HCT116 (cell line): ENCODE measurements around the gene ZP1. TPM values are rescaled to one million over a fixed set of nuclear protein-coding genes. Genes with fewer than 3 reads are reported as not detected.

Experiments
- ATAC-seq: fragments of 200-7000 bp; cut with Tn5 transposase; 2 replicates; pipeline ENCODE4 v1.9.1; 2020; ENCODE audit warnings: mild to moderate bottlenecking, moderate library complexity
- BruUV-seq: library from RNA; stranded (reverse); fragments of 400-500 nt; replicated peaks from 2 replicates; lab custom pipeline; 2021; lab: Mats Ljungman, UMichigan
- CTCF ChIA-PET: fragments of 300-600 bp; sonication (Branson Sonifier 250); formaldehyde crosslinking; loops from one replicate; lab custom pipeline; 2021; ENCODE audit warnings: antibody characterized with exemption; lab: Charles Lee
- POLR2A ChIA-PET: fragments of 300-600, 350-600 bp; sonication (Branson Sonifier 250); formaldehyde crosslinking; loops from one replicate; lab custom pipeline; 2021; ENCODE audit warnings: antibody characterized with exemption; lab: Charles Lee
- RAD21 ChIA-PET, 2 experiments: fragments of 300-600 bp; sonication (Branson Sonifier 250); formaldehyde crosslinking; loops; one replicate each; lab custom pipeline; 2023; ENCODE audit warnings: low total read pairs in 2 of 2; ENCODE audit not compliant: uncharacterized antibody in 2 of 2, unreplicated experiment in 2 of 2, low non-redundant PET in 1 of 2; lab: Charles Lee
- DNase-seq: peaks from one replicate; pipeline ENCODE4 v3.0.0-alpha.2; 2010; ENCODE audit warnings: low read depth, low spot score
- H2AFZ ChIP-seq: fragments of 200-600 bp; shearing (Covaris generic), sonication (generic); 2 replicates; pipeline ENCODE4 v1.6.1; 2017; ENCODE audit warnings: low read depth, mixed run types, mixed read lengths, antibody characterized with exemption, low read length; ENCODE audit not compliant: poor library complexity, severe bottlenecking
- H3K27ac ChIP-seq: 2 replicates; pipeline ENCODE4 v1.5.1; 2012; ENCODE audit warnings: low read depth, low read length
- H3K27me3 ChIP-seq: fragments of 200-600 bp; sonication (generic); 2 replicates; pipeline ENCODE4 v1.6.1; 2016; ENCODE audit warnings: mixed run types, low read length, mixed read lengths; ENCODE audit not compliant: insufficient read depth
- H3K36me3 ChIP-seq, 2 experiments: fragments of 200-500 bp in 1 of 2; fragments of 200-600 bp in 1 of 2; sonication (Bioruptor generic) in 1 of 2; sonication (generic) in 1 of 2; 2 replicates each; pipeline versions ENCODE4 v1.5.1 to v1.6.1; 2014 to 2016; ENCODE audit warnings: low read length in 2 of 2, inconsistent platforms in 1 of 2, mixed read lengths in 1 of 2, mixed run types in 1 of 2; ENCODE audit not compliant: insufficient read depth in 2 of 2, control insufficient read depth in 1 of 2
- H3K4me1 ChIP-seq, 2 experiments: fragments of 200-600 bp in 1 of 2; sonication (generic) in 1 of 2; 2 replicates each; pipeline versions ENCODE4 v1.5.1 to v1.6.1; 2012 to 2017; ENCODE audit warnings: low read length in 2 of 2, inconsistent platforms in 1 of 2, mild to moderate bottlenecking in 1 of 2, mixed read lengths in 1 of 2, mixed run types in 1 of 2, moderate library complexity in 1 of 2; ENCODE audit not compliant: insufficient read depth in 2 of 2, control insufficient read depth in 1 of 2
- H3K4me2 ChIP-seq: fragments of 200-600 bp; sonication (generic); 2 replicates; pipeline ENCODE4 v1.6.1; 2017; ENCODE audit warnings: mixed run types, low read length, mixed read lengths
- H3K4me3 ChIP-seq, 2 experiments: fragments of 200-600 bp in 1 of 2; sonication (generic) in 1 of 2; replicated peaks in 1 of 2; 2 replicates each; pipeline ENCODE4 v1.5.1; 2011 to 2016; ENCODE audit warnings: low read length in 2 of 2, control low read depth in 1 of 2, low read depth in 1 of 2, mild to moderate bottlenecking in 1 of 2, mixed read lengths in 1 of 2, mixed run types in 1 of 2
- H3K79me2 ChIP-seq: fragments of 200-600 bp; sonication (generic); 2 replicates; pipeline ENCODE4 v1.6.1; 2017; ENCODE audit warnings: mild to moderate bottlenecking, mixed run types, low read length, moderate library complexity, mixed read lengths; ENCODE audit not compliant: insufficient read depth
- H3K9ac ChIP-seq: fragments of 200-600 bp; sonication (generic); 2 replicates; pipeline ENCODE4 v1.6.1; 2016; ENCODE audit warnings: low read length, mixed read lengths
- H3K9me2 ChIP-seq: fragments of 200-600 bp; sonication (generic), shearing (Covaris generic); 2 replicates; pipeline ENCODE4 v1.6.1; 2017; ENCODE audit warnings: mixed run types, mild to moderate bottlenecking, moderate library complexity; ENCODE audit not compliant: insufficient read depth
- H3K9me3 ChIP-seq, 2 experiments: fragments of 200-500 bp in 1 of 2; fragments of 200-600 bp in 1 of 2; sonication (Bioruptor generic) in 1 of 2; sonication (generic) in 1 of 2; 2 replicates each; pipeline ENCODE4 v1.6.1; 2014 to 2017; ENCODE audit warnings: low read length in 2 of 2, mixed read lengths in 2 of 2, inconsistent platforms in 1 of 2, low read depth in 1 of 2, mild to moderate bottlenecking in 1 of 2, mixed run types in 1 of 2, moderate library complexity in 1 of 2; ENCODE audit not compliant: control insufficient read depth in 1 of 2, insufficient read depth in 1 of 2
- H4K20me1 ChIP-seq: fragments of 200-600 bp; sonication (generic), shearing (Covaris generic); 2 replicates; pipeline ENCODE4 v1.6.1; 2017; ENCODE audit warnings: mixed run types, mild to moderate bottlenecking, moderate library complexity; ENCODE audit not compliant: insufficient read depth
- ATF3 ChIP-seq: IDR thresholded peaks from 2 replicates; pipeline ENCODE4 v1.6.1; 2012
- FOSL1 ChIP-seq: IDR thresholded peaks from 2 replicates; pipeline ENCODE4 v1.6.1; 2012; ENCODE audit warnings: low read depth
- JUND ChIP-seq: IDR thresholded peaks from 2 replicates; pipeline ENCODE4 v1.6.1; 2012
- POLR2A ChIP-seq: IDR thresholded peaks from 2 replicates; pipeline ENCODE4 v1.7.0; 2011; ENCODE audit warnings: borderline replicate concordance; ENCODE audit not compliant: insufficient read depth, insufficient read length; ENCODE audit errors: extremely low read depth
- YY1 ChIP-seq: IDR thresholded peaks from 2 replicates; pipeline ENCODE4 v1.6.1; 2011; ENCODE audit warnings: low read length, low read depth, moderate library complexity, mild to moderate bottlenecking; ENCODE audit not compliant: insufficient replicate concordance; ENCODE audit errors: extremely low read depth
- intact Hi-C: fragments of 100-400 bp; cut with micrococcal nuclease; formaldehyde crosslinking; loops from 2 replicates; pipeline ENCODE4 v1.10.0; 2022
- total RNA-seq: library from RNA; stranded (reverse); gene quantifications from one replicate; pipeline ENCODE4 v1.2.1, GENCODE V29; 2021; ENCODE audit not compliant: unreplicated experiment
- TF ChIP-seq, protein P1 (sequence below): IDR thresholded peaks from 2 replicates; pipeline ENCODE4 v1.6.1; 2011; ENCODE audit warnings: mild to moderate bottlenecking, low read length, moderate library complexity; ENCODE audit not compliant: insufficient replicate concordance; ENCODE audit errors: extremely low read depth

ZP1 gene
- total RNA-seq, 1 experiment from 2014 or later = not detected

GRCh38 chr11:60923326-60923725, 56.0 kb downstream of the ZP1 start:
- no peaks in the 10 kb centered on the region for H3K9me3 ChIP-seq
- peak overlapping the region; percentile 77; the same call in 1 of the 2 replicates for H3K9ac ChIP-seq
- intact Hi-C loops = no loop called here
- no peaks in the 10 kb centered on the region for H3K9me2 ChIP-seq
- TF ChIP-seq FOSL1 = no peak
- TF ChIP-seq ATF3 = no peak
- no peak for TF ChIP-seq POLR2A
- TF ChIP-seq JUND = no peak
- TF ChIP-seq, protein P1, sequence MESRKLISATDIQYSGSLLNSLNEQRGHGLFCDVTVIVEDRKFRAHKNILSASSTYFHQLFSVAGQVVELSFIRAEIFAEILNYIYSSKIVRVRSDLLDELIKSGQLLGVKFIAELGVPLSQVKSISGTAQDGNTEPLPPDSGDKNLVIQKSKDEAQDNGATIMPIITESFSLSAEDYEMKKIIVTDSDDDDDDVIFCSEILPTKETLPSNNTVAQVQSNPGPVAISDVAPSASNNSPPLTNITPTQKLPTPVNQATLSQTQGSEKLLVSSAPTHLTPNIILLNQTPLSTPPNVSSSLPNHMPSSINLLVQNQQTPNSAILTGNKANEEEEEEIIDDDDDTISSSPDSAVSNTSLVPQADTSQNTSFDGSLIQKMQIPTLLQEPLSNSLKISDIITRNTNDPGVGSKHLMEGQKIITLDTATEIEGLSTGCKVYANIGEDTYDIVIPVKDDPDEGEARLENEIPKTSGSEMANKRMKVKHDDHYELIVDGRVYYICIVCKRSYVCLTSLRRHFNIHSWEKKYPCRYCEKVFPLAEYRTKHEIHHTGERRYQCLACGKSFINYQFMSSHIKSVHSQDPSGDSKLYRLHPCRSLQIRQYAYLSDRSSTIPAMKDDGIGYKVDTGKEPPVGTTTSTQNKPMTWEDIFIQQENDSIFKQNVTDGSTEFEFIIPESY = no peak
- no peak for TF ChIP-seq YY1
- TF ChIP-seq, all 23 proteins: peak for 0
- H3K4me3 ChIP-seq = 0 out of 4 replicates have a peak overlapping the region, but pooled peaks of 1 of the 2 experiments have one; percentile 75
- H2AFZ ChIP-seq = no peak overlapping the region
- H3K4me1 ChIP-seq = peaks cover 25 to 39% of the 10 kb centered on the region in 2 experiments
- no peaks in the 10 kb centered on the region; the same call in 1 of the 2 replicates for H4K20me1 ChIP-seq
- CTCF ChIA-PET = interaction anchor here (1.5 kb wide), 1 partner anchor 24 kb away, joined by 5 read pairs; no protein-coding TSS in a partner anchor
- DNase-seq (no peak), ATAC-seq (no peak)
- H3K4me2 ChIP-seq = peak overlapping the region; percentile 92
- H3K79me2 ChIP-seq = peaks cover 16% of the 10 kb centered on the region
- RAD21 ChIA-PET = no interaction called here
- H3K36me3 ChIP-seq = peaks cover 19 to 24% of the 10 kb centered on the region in 2 experiments; a peak in 3 of 4 replicates
- POLR2A ChIA-PET = interaction anchor here (0.8 to 1.3 kb wide), 2 partner anchors 10 to 92 kb away, joined by 3 read pairs; partner anchors contain the start of gene TMEM109
- no TSS peak for BruUV-seq
- H3K27ac ChIP-seq = peak overlapping the region; percentile 16; the same call in 1 of the 2 replicates
- H3K27me3 ChIP-seq = no peaks in the 10 kb centered on the region
